MM.1S (cell line): ENCODE data around the gene MED25.

Experiments
- DNase-seq: peaks from one replicate; pipeline ENCODE4 v3.0.0-alpha.2; 2015
- H2AFZ ChIP-seq: fragments of 300-600 bp; sonication (generic); 2 replicates; pipeline ENCODE4 v1.6.0; 2016; ENCODE audit warnings: antibody characterized with exemption, low read length
- H3F3A ChIP-seq: fragments of 300-600 bp; sonication (generic); 2 replicates; pipeline ENCODE4 v1.6.1; 2016; ENCODE audit warnings: mild to moderate bottlenecking, antibody characterized with exemption, low read length, moderate library complexity, mixed read lengths; ENCODE audit not compliant: insufficient read depth
- H3K27ac ChIP-seq: fragments of 300-600 bp; sonication (generic); 2 replicates; pipeline ENCODE4 v1.5.1; 2016; ENCODE audit warnings: mild to moderate bottlenecking, low read length
- H3K27me3 ChIP-seq: fragments of 300-600 bp; sonication (generic); replicated peaks from 2 replicates; pipeline ENCODE4 v1.6.0; 2016; ENCODE audit warnings: low read length; ENCODE audit not compliant: insufficient read depth
- H3K36me3 ChIP-seq: fragments of 300-600 bp; sonication (generic); replicated peaks from 2 replicates; pipeline ENCODE4 v1.6.1; 2016; ENCODE audit warnings: mild to moderate bottlenecking, low read length, mixed read lengths; ENCODE audit not compliant: insufficient read depth
- H3K4me1 ChIP-seq: fragments of 300-600 bp; sonication (generic); 2 replicates; pipeline ENCODE4 v1.6.1; 2016; ENCODE audit warnings: low read length, mixed read lengths
- H3K4me2 ChIP-seq: fragments of 300-600 bp; sonication (generic); 2 replicates; pipeline ENCODE4 v1.6.0; 2016; ENCODE audit warnings: low read depth, low read length
- H3K4me3 ChIP-seq: fragments of 300-600 bp; sonication (generic); 2 replicates; pipeline ENCODE4 v1.5.1; 2016; ENCODE audit warnings: low read length, mixed read lengths
- H3K79me2 ChIP-seq: fragments of 300-600 bp; sonication (generic); 2 replicates; pipeline ENCODE4 v1.6.1; 2016; ENCODE audit warnings: mixed run types, low read length, mixed read lengths
- H3K9ac ChIP-seq: fragments of 300-600 bp; sonication (generic); 2 replicates; pipeline ENCODE4 v1.6.1; 2016; ENCODE audit warnings: low read length, mixed read lengths
- H3K9me2 ChIP-seq: fragments of 300-600 bp; sonication (generic); replicated peaks from 2 replicates; pipeline ENCODE4 v1.6.1; 2016; ENCODE audit warnings: mild to moderate bottlenecking, low read length, mixed read lengths; ENCODE audit not compliant: insufficient read depth
- H3K9me3 ChIP-seq: fragments of 300-600 bp; sonication (generic); replicated peaks from 2 replicates; pipeline ENCODE4 v1.6.1; 2016; ENCODE audit warnings: mild to moderate bottlenecking, low read length, mixed read lengths; ENCODE audit not compliant: insufficient read depth
- H4K20me1 ChIP-seq: fragments of 300-600 bp; sonication (generic); 2 replicates; pipeline ENCODE4 v1.6.1; 2016; ENCODE audit warnings: mild to moderate bottlenecking, low read length, moderate library complexity, mixed read lengths; ENCODE audit not compliant: insufficient read depth
- CTCF ChIP-seq: fragments of 300-600 bp; sonication (generic); IDR thresholded peaks from 2 replicates; pipeline ENCODE4 v1.5.1; 2016; ENCODE audit warnings: antibody characterized with exemption, low read length, mixed read lengths
- EZH2 ChIP-seq: fragments of 300-600 bp; sonication (generic); optimal IDR thresholded peaks from 2 replicates; pipeline ENCODE3; 2017; ENCODE audit warnings: low read depth, mild to moderate bottlenecking, antibody characterized with exemption, low read length, mixed read lengths
- EZH2phosphoT487 ChIP-seq: fragments of 300-600 bp; sonication (generic); IDR thresholded peaks from 2 replicates; pipeline ENCODE4 v1.6.1; 2018; ENCODE audit warnings: antibody characterized with exemption, low read length

Gene MED25

GRCh38 chr19:49863254-49863934 is 45.3 kb downstream of the MED25 start:
- Histone ChIP-seq H3K79me2 (peaks cover 41% of the 10 kb centered on the region), H3K4me2 (no peak overlapping the region), H3K4me1 (peaks cover 12% of the 10 kb centered on the region; the same call in 1 of the 2 replicates), H3K27me3 (no peaks in the 10 kb centered on the region), H3K27ac (no peak overlapping the region), H2AFZ (no peak overlapping the region), H4K20me1 (no peaks in the 10 kb centered on the region), H3F3A (peaks cover 19% of the 10 kb centered on the region), H3K36me3 (peaks cover 7% of the 10 kb centered on the region), H3K4me3 (no peak overlapping the region), H3K9ac (no peak overlapping the region), H3K9me2 (no peaks in the 10 kb centered on the region), H3K9me3 (no peaks in the 10 kb centered on the region)
- TF ChIP-seq CTCF (no peak), EZH2phosphoT487 (no peak), EZH2 (no peak)
- no peak for DNase-seq

- Histone ChIP-seq H3K27ac (no peak overlapping the region), H3K4me3 (no peak overlapping the region)
- no peak for DNase-seq
Observed at GRCh38 chr19:49863935-49864320, 45.8 kb downstream of the MED25 start.

GRCh38 chr19:49864890-49865289 is 46.8 kb downstream of the MED25 start:
- Histone ChIP-seq H2AFZ (no peak overlapping the region), H3K9me3 (no peaks in the 10 kb centered on the region), H3K27ac (no peak overlapping the region), H3K9ac (no peak overlapping the region), H3K4me2 (no peak overlapping the region), H3K4me3 (no peak overlapping the region), H3K27me3 (no peaks in the 10 kb centered on the region), H3K79me2 (peaks cover 41% of the 10 kb centered on the region), H4K20me1 (no peaks in the 10 kb centered on the region), H3F3A (peaks cover 26% of the 10 kb centered on the region), H3K9me2 (no peaks in the 10 kb centered on the region), H3K36me3 (peaks cover 7% of the 10 kb centered on the region), H3K4me1 (peaks cover 18% of the 10 kb centered on the region)
- DNase-seq: no peak
- no peak for TF ChIP-seq EZH2phosphoT487
- TF ChIP-seq EZH2: no peak
- TF ChIP-seq CTCF: no peak

More at GRCh38 chr19:49863935-49864320, 45.8 kb downstream of the MED25 start:
- H3K4me2 ChIP-seq: no peak overlapping the region
- peaks cover 24% of the 10 kb centered on the region for H3F3A ChIP-seq
- no peaks in the 10 kb centered on the region for H4K20me1 ChIP-seq
- H3K9ac ChIP-seq: no peak overlapping the region
- H3K9me2 ChIP-seq: no peaks in the 10 kb centered on the region
- no peak overlapping the region for H2AFZ ChIP-seq
- H3K36me3 ChIP-seq: peaks cover 7% of the 10 kb centered on the region
- H3K27me3 ChIP-seq: no peaks in the 10 kb centered on the region
- no peaks in the 10 kb centered on the region for H3K9me3 ChIP-seq
- no peak for TF ChIP-seq EZH2
- no peak for TF ChIP-seq CTCF
- TF ChIP-seq EZH2phosphoT487: no peak
- H3K4me1 ChIP-seq: peaks cover 16% of the 10 kb centered on the region
- peaks cover 41% of the 10 kb centered on the region for H3K79me2 ChIP-seq
